GM19023 (cell line): ENCODE data around the gene SLC11A1.

Experiments
- ATAC-seq: cut with Tn5 transposase; IDR thresholded peaks from one replicate; pipeline ENCODE4 v1.9.1; 2021; ENCODE audit warnings: mild to moderate bottlenecking, moderate library complexity; ENCODE audit not compliant: unreplicated experiment

The SLC11A1 gene

GRCh38 chr2:218431878-218432277, 49.8 kb downstream of the SLC11A1 start:
- no peak for ATAC-seq

GRCh38 chr2:218432676-218433365, 50.7 kb downstream of the SLC11A1 start:
- ATAC-seq, result no peak

- no peak for ATAC-seq
Measured at GRCh38 chr2:218434456-218434855, 52.4 kb downstream of the SLC11A1 start.

- no peak for ATAC-seq
Measured at GRCh38 chr2:218435003-218435982, 53.2 kb downstream of the SLC11A1 start.

- no peak for ATAC-seq
Measured at GRCh38 chr2:218436992-218437391, 54.9 kb downstream of the SLC11A1 start.

- ATAC-seq, result no peak
Measured at GRCh38 chr2:218437969-218438368, 55.9 kb downstream of the SLC11A1 start.

GRCh38 chr2:218438596-218438995, 56.5 kb downstream of the SLC11A1 start:
- no peak for ATAC-seq

GRCh38 chr2:218444692-218445357, 62.8 kb downstream of the SLC11A1 start:
- no peak for ATAC-seq

GRCh38 chr2:218445602-218446001, 63.5 kb downstream of the SLC11A1 start:
- ATAC-seq, result no peak
